HepG2 (cell line): Measurements from ENCODE around the gene PCIF1. TPM values are rescaled to one million over a fixed set of nuclear protein-coding genes. Genes with fewer than 3 reads are reported as not detected.

Experiments used
- AHR ChIP-seq: IDR thresholded peaks from 2 replicates; pipeline ENCODE4 v1.6.1; 2018; ENCODE audit warnings: missing genetic modification reagents, missing compliant biosample characterization
- CAMTA2 ChIP-seq: sonication (generic); formaldehyde crosslinking; IDR thresholded peaks from 2 replicates; pipeline ENCODE4 v1.4.0; 2020; ENCODE audit warnings: mild to moderate bottlenecking, missing genetic modification reagents, borderline replicate concordance
- CBX1 ChIP-seq: IDR thresholded peaks from one replicate; pipeline ENCODE4 v1.6.1; 2016; ENCODE audit warnings: antibody characterized with exemption, low read depth
- CENPT ChIP-seq: sonication (generic); formaldehyde crosslinking; IDR thresholded peaks from 2 replicates; pipeline ENCODE4 v1.8.0; 2022; ENCODE audit warnings: low read depth, mild to moderate bottlenecking, moderate library complexity, missing genetic modification reagents
- ELF3 ChIP-seq: IDR thresholded peaks from 2 replicates; pipeline ENCODE4 v1.6.1; 2016; ENCODE audit warnings: missing genetic modification reagents, missing compliant biosample characterization
- HIVEP1 ChIP-seq: sonication (generic); formaldehyde crosslinking; IDR thresholded peaks from 2 replicates; pipeline ENCODE4 v1.4.0; 2020; ENCODE audit warnings: mild to moderate bottlenecking, missing genetic modification reagents
- MLLT10 ChIP-seq: sonication (generic); formaldehyde crosslinking; IDR thresholded peaks from 2 replicates; pipeline ENCODE4 v1.4.0; 2020; ENCODE audit warnings: missing genetic modification reagents
- NONO ChIP-seq, 2 experiments: fragments of 450-650 bp in 1 of 2; sonication (generic) in 1 of 2; formaldehyde crosslinking in 1 of 2; IDR thresholded peaks in 1 of 2; conservative IDR thresholded peaks in 1 of 2; 2 replicates each; pipeline versions ENCODE4 v1.6.1 to v1.8.0; 2017 to 2022; ENCODE audit warnings: mild to moderate bottlenecking in 1 of 2, missing genetic modification reagents in 1 of 2, moderate library complexity in 1 of 2
- RFX5 ChIP-seq: IDR thresholded peaks from 2 replicates; pipeline ENCODE4 v1.6.1; 2011; ENCODE audit warnings: low read depth, low read length, improper control_type of control experiment
- SAP130 ChIP-seq: IDR thresholded peaks from 2 replicates; pipeline ENCODE4 v1.6.1; 2016; ENCODE audit warnings: low read depth
- SMARCC2 ChIP-seq: fragments of 450-650 bp; IDR thresholded peaks from 2 replicates; pipeline ENCODE4 v1.6.1; 2017; ENCODE audit warnings: antibody characterized with exemption, mild to moderate bottlenecking
- TMF1 ChIP-seq: sonication (generic); formaldehyde crosslinking; IDR thresholded peaks from 2 replicates; pipeline ENCODE4 v1.8.1; 2022; ENCODE audit warnings: low read depth, missing genetic modification reagents
- ZBTB8A ChIP-seq: sonication (generic); formaldehyde crosslinking; IDR thresholded peaks from 2 replicates; pipeline ENCODE4 v1.4.0; 2020; ENCODE audit warnings: mild to moderate bottlenecking, low read depth, missing genetic modification reagents, borderline replicate concordance
- ZNF3 ChIP-seq: IDR thresholded peaks from 2 replicates; pipeline ENCODE4 v1.7.0; 2017; ENCODE audit warnings: inconsistent platforms
- ZNF451 ChIP-seq: sonication (generic); formaldehyde crosslinking; IDR thresholded peaks from 2 replicates; pipeline ENCODE4 v1.5.0; 2020; ENCODE audit warnings: mild to moderate bottlenecking, missing genetic modification reagents
- polyA plus RNA-seq, 8 experiments: library from polyadenylated mRNA; depleted of rRNA in 3 of 8; stranded (reverse) in 7 of 8; unstranded in 1 of 8; fragments of >200 nt; fragmentation: Illumina TruSeq in 4 of 8; extraction: Trizol in 4 of 8; gene quantifications; 2 replicates each; pipeline versions ENCODE4 v1.2.1 to v1.2.3, GENCODE V29; 2011 to 2016; ENCODE audit warnings: low read depth in 4 of 8, missing spikeins in 1 of 8, mixed read lengths in 1 of 8; ENCODE audit not compliant: insufficient read depth in 1 of 8
- total RNA-seq, 5 experiments: library from RNA; depleted of rRNA; stranded (reverse); fragments of >200 nt; fragmentation: Illumina TruSeq; extraction: Trizol; gene quantifications; 2 replicates each; pipeline ENCODE4 v1.2.3, GENCODE V29; 2016; ENCODE audit warnings: low read depth in 1 of 5
- TF ChIP-seq, protein P1 (sequence below): sonication (generic); formaldehyde crosslinking; IDR thresholded peaks from 2 replicates; pipeline ENCODE4 v1.9.0; 2021; ENCODE audit warnings: missing genetic modification reagents, mild to moderate bottlenecking, borderline replicate concordance
- TF ChIP-seq, protein P2 (sequence below): sonication (generic); formaldehyde crosslinking; IDR thresholded peaks from 2 replicates; pipeline ENCODE4 v1.4.0; 2020; ENCODE audit warnings: missing genetic modification reagents, borderline replicate concordance
- TF ChIP-seq, protein P3 (sequence below): sonication (generic); formaldehyde crosslinking; IDR thresholded peaks from 2 replicates; pipeline ENCODE4 v1.4.0; 2020; ENCODE audit warnings: low read depth, missing genetic modification reagents
- TF ChIP-seq, protein P4 (sequence below): IDR thresholded peaks from 2 replicates; pipeline ENCODE4 v1.6.1; 2016; ENCODE audit warnings: missing compliant biosample characterization, missing genetic modification reagents, borderline replicate concordance

The PCIF1 gene
- total and polyA plus RNA-seq, 2 of the 13 experiments (the other 11 are each of a cell fraction or from before 2014, with no cell fraction given): 20.9 to 24.4 TPM

DNA sequence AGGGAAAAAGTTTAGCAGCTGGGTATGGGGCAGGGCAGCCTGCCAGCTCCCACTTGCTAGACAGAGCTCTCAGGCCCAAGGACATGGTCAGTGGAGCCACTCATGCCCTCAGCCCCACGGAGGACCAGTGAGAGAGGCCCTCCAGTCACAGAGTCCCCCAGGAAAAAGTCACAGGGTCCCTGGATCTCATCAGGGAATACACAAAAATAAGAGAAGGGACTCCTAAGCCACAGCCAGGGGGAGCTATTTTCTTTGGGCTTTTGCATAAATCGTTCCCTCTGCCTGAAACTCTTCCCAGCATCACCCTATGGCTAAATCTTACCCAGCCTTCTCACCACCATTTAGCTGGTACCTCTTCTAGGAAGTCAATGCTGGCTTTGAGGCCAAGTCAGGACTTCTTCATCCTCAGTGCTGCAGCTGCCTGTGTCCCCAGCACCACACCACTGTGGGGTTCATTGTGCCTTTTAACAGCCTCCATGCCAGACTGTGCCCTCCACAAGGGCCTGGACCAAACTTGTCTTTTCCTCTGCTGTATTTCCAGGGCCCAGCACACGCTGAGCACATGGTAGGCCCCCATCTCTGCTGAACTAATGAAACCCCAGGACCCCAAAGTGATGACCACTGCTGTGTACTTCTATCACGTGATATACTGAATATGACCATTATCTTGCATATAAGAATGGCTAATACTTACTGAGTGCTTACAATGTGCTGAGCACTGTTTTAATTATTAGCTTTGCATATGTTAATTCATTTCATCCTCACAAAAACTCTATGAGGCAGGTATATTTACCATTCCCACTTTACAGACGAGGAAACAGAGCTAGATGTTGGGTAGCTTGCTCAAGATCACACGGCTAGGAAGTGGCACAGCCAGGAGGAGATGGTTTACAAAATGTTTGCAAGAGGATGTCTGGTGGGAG is 35.5 kb downstream of the PCIF1 start (continued):
- TF ChIP-seq, protein P1, sequence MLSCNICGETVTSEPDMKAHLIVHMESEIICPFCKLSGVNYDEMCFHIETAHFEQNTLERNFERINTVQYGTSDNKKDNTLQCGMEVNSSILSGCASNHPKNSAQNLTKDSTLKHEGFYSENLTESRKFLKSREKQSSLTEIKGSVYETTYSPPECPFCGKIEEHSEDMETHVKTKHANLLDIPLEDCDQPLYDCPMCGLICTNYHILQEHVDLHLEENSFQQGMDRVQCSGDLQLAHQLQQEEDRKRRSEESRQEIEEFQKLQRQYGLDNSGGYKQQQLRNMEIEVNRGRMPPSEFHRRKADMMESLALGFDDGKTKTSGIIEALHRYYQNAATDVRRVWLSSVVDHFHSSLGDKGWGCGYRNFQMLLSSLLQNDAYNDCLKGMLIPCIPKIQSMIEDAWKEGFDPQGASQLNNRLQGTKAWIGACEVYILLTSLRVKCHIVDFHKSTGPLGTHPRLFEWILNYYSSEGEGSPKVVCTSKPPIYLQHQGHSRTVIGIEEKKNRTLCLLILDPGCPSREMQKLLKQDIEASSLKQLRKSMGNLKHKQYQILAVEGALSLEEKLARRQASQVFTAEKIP (CRISPR knock-in tag): no peak
- TF ChIP-seq ELF3 (CRISPR knock-in tag) (no peak; the same call in none of the 2 replicates), SMARCC2 (no peak), SAP130 (CRISPR knock-in tag) (peak; percentile 34; the same call in 1 of the 2 replicates), TMF1 (CRISPR knock-in tag) (no peak), CENPT (no peak), AHR (CRISPR knock-in tag) (no peak), CAMTA2 (CRISPR knock-in tag) (no peak; the same call in 1 of the 2 replicates), ZBTB8A (CRISPR knock-in tag) (no peak), CBX1 (no peak), RFX5 (no peak), HIVEP1 (CRISPR knock-in tag) (no peak), MLLT10 (no peak), ZNF3 (no peak), NONO (IDR thresholded peaks at IDR 0.05) (no peak), NONO (CRISPR knock-in tag; conservative IDR thresholded peaks at IDR 0.05) (no peak), ZNF451 (CRISPR knock-in tag) (no peak)
- TF ChIP-seq, protein P2, sequence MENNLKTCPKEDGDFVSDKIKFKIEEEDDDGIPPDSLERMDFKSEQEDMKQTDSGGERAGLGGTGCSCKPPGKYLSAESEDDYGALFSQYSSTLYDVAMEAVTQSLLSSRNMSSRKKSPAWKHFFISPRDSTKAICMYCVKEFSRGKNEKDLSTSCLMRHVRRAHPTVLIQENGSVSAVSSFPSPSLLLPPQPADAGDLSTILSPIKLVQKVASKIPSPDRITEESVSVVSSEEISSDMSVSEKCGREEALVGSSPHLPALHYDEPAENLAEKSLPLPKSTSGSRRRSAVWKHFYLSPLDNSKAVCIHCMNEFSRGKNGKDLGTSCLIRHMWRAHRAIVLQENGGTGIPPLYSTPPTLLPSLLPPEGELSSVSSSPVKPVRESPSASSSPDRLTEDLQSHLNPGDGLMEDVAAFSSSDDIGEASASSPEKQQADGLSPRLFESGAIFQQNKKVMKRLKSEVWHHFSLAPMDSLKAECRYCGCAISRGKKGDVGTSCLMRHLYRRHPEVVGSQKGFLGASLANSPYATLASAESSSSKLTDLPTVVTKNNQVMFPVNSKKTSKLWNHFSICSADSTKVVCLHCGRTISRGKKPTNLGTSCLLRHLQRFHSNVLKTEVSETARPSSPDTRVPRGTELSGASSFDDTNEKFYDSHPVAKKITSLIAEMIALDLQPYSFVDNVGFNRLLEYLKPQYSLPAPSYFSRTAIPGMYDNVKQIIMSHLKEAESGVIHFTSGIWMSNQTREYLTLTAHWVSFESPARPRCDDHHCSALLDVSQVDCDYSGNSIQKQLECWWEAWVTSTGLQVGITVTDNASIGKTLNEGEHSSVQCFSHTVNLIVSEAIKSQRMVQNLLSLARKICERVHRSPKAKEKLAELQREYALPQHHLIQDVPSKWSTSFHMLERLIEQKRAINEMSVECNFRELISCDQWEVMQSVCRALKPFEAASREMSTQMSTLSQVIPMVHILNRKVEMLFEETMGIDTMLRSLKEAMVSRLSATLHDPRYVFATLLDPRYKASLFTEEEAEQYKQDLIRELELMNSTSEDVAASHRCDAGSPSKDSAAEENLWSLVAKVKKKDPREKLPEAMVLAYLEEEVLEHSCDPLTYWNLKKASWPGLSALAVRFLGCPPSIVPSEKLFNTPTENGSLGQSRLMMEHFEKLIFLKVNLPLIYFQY (CRISPR knock-in tag): no peak
- TF ChIP-seq, protein P3, sequence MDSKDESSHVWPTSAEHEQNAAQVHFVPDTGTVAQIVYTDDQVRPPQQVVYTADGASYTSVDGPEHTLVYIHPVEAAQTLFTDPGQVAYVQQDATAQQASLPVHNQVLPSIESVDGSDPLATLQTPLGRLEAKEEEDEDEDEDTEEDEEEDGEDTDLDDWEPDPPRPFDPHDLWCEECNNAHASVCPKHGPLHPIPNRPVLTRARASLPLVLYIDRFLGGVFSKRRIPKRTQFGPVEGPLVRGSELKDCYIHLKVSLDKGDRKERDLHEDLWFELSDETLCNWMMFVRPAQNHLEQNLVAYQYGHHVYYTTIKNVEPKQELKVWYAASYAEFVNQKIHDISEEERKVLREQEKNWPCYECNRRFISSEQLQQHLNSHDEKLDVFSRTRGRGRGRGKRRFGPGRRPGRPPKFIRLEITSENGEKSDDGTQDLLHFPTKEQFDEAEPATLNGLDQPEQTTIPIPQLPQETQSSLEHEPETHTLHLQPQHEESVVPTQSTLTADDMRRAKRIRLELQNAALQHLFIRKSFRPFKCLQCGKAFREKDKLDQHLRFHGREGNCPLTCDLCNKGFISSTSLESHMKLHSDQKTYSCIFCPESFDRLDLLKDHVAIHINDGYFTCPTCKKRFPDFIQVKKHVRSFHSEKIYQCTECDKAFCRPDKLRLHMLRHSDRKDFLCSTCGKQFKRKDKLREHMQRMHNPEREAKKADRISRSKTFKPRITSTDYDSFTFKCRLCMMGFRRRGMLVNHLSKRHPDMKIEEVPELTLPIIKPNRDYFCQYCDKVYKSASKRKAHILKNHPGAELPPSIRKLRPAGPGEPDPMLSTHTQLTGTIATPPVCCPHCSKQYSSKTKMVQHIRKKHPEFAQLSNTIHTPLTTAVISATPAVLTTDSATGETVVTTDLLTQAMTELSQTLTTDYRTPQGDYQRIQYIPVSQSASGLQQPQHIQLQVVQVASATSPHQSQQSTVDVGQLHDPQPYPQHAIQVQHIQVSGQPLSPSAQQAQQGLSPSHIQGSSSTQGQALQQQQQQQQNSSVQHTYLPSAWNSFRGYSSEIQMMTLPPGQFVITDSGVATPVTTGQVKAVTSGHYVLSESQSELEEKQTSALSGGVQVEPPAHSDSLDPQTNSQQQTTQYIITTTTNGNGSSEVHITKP (CRISPR knock-in tag): peak; percentile 83
- TF ChIP-seq, protein P4, sequence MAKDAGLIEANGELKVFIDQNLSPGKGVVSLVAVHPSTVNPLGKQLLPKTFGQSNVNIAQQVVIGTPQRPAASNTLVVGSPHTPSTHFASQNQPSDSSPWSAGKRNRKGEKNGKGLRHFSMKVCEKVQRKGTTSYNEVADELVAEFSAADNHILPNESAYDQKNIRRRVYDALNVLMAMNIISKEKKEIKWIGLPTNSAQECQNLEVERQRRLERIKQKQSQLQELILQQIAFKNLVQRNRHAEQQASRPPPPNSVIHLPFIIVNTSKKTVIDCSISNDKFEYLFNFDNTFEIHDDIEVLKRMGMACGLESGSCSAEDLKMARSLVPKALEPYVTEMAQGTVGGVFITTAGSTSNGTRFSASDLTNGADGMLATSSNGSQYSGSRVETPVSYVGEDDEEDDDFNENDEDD: no peak; the same call in 1 of the 2 replicates
